ENCODE results near the gene FAM163B.

Gene FAM163B

DNA sequence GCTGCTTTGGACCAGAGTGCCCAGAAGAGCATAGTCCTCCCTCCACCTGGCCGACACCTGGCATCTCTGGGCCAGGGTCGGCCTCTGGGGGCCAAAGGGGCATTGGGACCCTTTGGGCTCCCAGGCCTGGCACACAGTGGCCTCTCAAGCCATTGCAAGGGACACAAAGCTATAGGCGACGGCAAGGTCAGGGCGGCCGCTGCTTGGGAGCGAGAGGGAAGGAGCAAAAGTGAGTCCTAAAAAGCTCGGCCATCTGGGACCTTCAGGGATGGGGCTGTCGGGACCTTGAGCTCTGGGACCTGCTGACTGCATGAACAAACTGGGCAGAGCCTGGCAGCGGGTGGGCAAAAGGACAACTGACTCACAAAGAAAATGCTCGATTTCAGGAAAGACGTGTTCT, 40.8 kb upstream of the FAM163B start:
- TF ChIP-seq ESRRG (CRISPR knock-in tag; IDR thresholded peaks at IDR 0.05), result no peak
- TF ChIP-seq TCF4 (CRISPR knock-in tag; IDR thresholded peaks at IDR 0.05; ENCODE audit: borderline replicate concordance), result no peak
- no peak for TF ChIP-seq ZFP30 (CRISPR knock-in tag; IDR thresholded peaks at IDR 0.05)
- TF ChIP-seq ZFP3 (CRISPR knock-in tag; IDR thresholded peaks at IDR 0.05), result no peak
- no peak for TF ChIP-seq GLIS3 (CRISPR knock-in tag; IDR thresholded peaks at IDR 0.05)
- no peak for ATAC-seq

DNA sequence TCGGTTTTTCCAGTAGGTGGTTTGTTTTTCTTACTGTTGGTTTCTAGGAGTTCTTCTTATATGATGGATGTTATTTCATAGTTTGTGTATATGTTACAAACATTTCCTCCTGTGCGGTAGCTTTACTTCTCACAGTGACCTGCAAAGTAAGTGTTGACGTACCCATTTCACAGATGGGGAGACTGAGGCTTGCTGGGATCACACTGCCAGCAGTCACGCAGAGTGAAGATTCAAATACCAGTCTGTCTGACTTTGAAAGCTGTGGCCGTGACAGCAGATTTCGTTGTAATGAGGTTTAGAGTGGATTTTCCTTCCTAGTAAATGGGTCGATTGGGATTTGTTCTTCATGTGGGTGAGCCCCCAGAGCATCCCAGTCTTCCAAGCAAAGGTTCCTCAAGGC, 40.0 kb upstream of the FAM163B start:
- TF ChIP-seq ZNF70 (CRISPR knock-in tag; IDR thresholded peaks at IDR 0.05) (no peak), TSHZ2 (CRISPR knock-in tag; IDR thresholded peaks at IDR 0.05) (no peak), CREB5 (CRISPR knock-in tag; IDR thresholded peaks at IDR 0.05; ENCODE audit: low read depth) (no peak), ZNF8 (CRISPR knock-in tag; IDR thresholded peaks at IDR 0.05) (no peak), CSDC2 (CRISPR knock-in tag; IDR thresholded peaks at IDR 0.05) (no peak), TOX (CRISPR knock-in tag; IDR thresholded peaks at IDR 0.05; ENCODE audit: borderline replicate concordance) (no peak), BACH2 (CRISPR knock-in tag; IDR thresholded peaks at IDR 0.05; ENCODE audit: borderline replicate concordance) (no peak)
- no peak for ATAC-seq

GRCh38 chr9:133647765-133648469, 38.7 kb upstream of the FAM163B start:
- TF ChIP-seq POU6F1 (CRISPR knock-in tag; IDR thresholded peaks at IDR 0.05; ENCODE audit: borderline replicate concordance, low read depth) (no peak), SNAI2 (CRISPR knock-in tag; IDR thresholded peaks at IDR 0.05) (no peak), ZFP3 (CRISPR knock-in tag; IDR thresholded peaks at IDR 0.05) (no peak), RARB (CRISPR knock-in tag; IDR thresholded peaks at IDR 0.05) (no peak), ZC3H10 (CRISPR knock-in tag; IDR thresholded peaks at IDR 0.05) (no peak), CSDC2 (CRISPR knock-in tag; IDR thresholded peaks at IDR 0.05) (no peak), ZFP30 (CRISPR knock-in tag; IDR thresholded peaks at IDR 0.05) (no peak), CSRNP3 (CRISPR knock-in tag; IDR thresholded peaks at IDR 0.05) (no peak), TSHZ2 (CRISPR knock-in tag; IDR thresholded peaks at IDR 0.05) (no peak), ZNF8 (CRISPR knock-in tag; IDR thresholded peaks at IDR 0.05) (no peak), GLIS3 (CRISPR knock-in tag; IDR thresholded peaks at IDR 0.05) (no peak), ISL1 (CRISPR knock-in tag; IDR thresholded peaks at IDR 0.05) (no peak), CREB5 (CRISPR knock-in tag; IDR thresholded peaks at IDR 0.05; ENCODE audit: low read depth) (no peak), ARNTL (CRISPR knock-in tag; IDR thresholded peaks at IDR 0.05; ENCODE audit: borderline replicate concordance, low read depth) (no peak), BACH2 (CRISPR knock-in tag; IDR thresholded peaks at IDR 0.05; ENCODE audit: borderline replicate concordance) (no peak), OSR1 (CRISPR knock-in tag; IDR thresholded peaks at IDR 0.05) (no peak), PPARA (CRISPR knock-in tag; IDR thresholded peaks at IDR 0.05; ENCODE audit: borderline replicate concordance) (no peak)
- TF ChIP-seq, protein P1, sequence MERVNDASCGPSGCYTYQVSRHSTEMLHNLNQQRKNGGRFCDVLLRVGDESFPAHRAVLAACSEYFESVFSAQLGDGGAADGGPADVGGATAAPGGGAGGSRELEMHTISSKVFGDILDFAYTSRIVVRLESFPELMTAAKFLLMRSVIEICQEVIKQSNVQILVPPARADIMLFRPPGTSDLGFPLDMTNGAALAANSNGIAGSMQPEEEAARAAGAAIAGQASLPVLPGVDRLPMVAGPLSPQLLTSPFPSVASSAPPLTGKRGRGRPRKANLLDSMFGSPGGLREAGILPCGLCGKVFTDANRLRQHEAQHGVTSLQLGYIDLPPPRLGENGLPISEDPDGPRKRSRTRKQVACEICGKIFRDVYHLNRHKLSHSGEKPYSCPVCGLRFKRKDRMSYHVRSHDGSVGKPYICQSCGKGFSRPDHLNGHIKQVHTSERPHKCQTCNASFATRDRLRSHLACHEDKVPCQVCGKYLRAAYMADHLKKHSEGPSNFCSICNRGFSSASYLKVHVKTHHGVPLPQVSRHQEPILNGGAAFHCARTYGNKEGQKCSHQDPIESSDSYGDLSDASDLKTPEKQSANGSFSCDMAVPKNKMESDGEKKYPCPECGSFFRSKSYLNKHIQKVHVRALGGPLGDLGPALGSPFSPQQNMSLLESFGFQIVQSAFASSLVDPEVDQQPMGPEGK (CRISPR knock-in tag; IDR thresholded peaks at IDR 0.05; ENCODE audit: borderline replicate concordance), result no peak
- ATAC-seq, result no peak
